AG04450 (cell line): ENCODE results near the gene NHSL2. TPM values are rescaled to one million over a fixed set of nuclear protein-coding genes. Genes with fewer than 3 reads are reported as not detected.
"Not testable (repeated sequence)": the region's sequence is repeated elsewhere in the genome, so short reads cannot be mapped to it uniquely, and the experiment has no call there.

ENCODE experiments used
- CTCF ChIA-PET: fragments of 300-600, 350-600 bp; formaldehyde crosslinking; extraction: SDS; loops from one replicate; lab custom pipeline; 2022; ENCODE audit warnings: antibody characterized with exemption, inconsistent platforms; lab: Charles Lee
- POLR2A ChIA-PET: fragments of 350-600 bp; formaldehyde crosslinking; extraction: SDS; loops from one replicate; lab custom pipeline; 2021; ENCODE audit warnings: antibody characterized with exemption, inconsistent platforms; lab: Yijun Ruan, JAX
- DNase-seq: peaks from one replicate; pipeline ENCODE4 v3.0.0-alpha.2; 2011; ENCODE audit warnings: low read depth, low spot score
- H3K27ac ChIP-seq: one replicate; pipeline ENCODE4 v1.5.1; 2012; ENCODE audit warnings: low read depth, low read length, control low read depth
- H3K27me3 ChIP-seq: one replicate; pipeline ENCODE4 v1.6.0; 2012; ENCODE audit warnings: low read length; ENCODE audit not compliant: control insufficient read depth, insufficient read depth
- H3K4me3 ChIP-seq: 2 replicates; pipeline ENCODE4 v1.5.1; 2011; ENCODE audit warnings: mild to moderate bottlenecking, low read depth, low read length, control low read depth
- H3K9me3 ChIP-seq: 2 replicates; pipeline ENCODE4 v1.5.1; 2012; ENCODE audit warnings: low read length; ENCODE audit not compliant: control insufficient read depth, insufficient read depth
- CTCF ChIP-seq: IDR thresholded peaks from 2 replicates; pipeline ENCODE4 v1.5.1; 2011; ENCODE audit warnings: low read depth, low read length, control low read depth, inconsistent platforms
- polyA plus RNA-seq: library from polyadenylated mRNA; depleted of rRNA; stranded (reverse); fragments of >200 nt; gene quantifications from 2 replicates; pipeline ENCODE4 v1.2.3, GENCODE V29; 2011

The NHSL2 gene
- polyA plus RNA-seq, 1 experiment = 3.0 TPM

DNA sequence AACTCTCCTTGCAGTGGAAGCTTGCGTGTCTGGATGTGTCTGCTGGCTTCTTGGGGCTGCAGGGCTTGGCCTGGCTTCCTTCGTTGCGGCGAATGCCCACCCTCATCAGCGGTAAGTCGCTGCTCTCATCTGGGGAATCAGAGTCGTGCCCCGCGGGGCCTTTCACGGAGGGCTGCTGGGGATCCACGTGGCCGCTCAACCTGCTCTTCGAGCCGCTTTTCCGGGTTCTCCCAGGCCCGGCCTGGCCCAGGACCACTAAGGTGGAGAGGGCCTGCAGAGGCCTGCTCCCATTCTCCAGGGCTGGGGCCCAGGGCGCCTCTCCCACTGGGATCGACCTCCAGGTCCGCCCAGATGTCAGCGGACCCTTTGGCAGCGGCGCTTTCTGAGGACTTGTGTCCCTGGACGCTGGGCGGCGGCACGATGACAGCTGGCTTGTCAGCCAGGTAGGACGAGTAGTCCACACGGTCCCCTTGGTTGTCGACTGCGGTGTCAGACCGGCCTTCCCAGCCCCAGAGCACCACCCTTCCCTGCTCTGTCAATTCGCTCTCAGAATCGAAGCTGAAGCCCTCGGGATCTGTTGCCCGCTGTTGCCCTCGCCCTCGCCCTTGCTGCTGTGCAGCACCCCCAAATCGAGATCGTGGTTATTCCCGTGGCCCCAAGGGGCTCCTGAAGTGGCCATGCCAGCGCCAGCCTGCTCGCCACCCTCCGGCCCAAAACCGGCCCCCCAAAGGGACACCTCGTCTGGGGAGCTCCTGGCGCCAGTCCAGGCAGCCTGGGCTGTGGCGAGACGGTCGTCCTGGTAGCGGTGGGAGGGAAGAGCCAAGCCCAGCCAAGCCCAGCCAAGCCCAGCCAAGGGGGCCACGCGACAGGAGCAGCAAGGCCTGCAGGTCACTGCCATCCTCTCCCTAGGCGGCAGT is 37.8 kb upstream of the NHSL2 start:
- no peak overlapping the region for H3K4me3 ChIP-seq
- no peak for TF ChIP-seq CTCF
- H3K27me3 ChIP-seq = no peaks in the 10 kb centered on the region
- H3K27ac ChIP-seq = no peak overlapping the region
- peaks cover 6% of the 10 kb centered on the region; the same call in 1 of the 2 replicates for H3K9me3 ChIP-seq
- ChIA-PET POLR2A (no interaction called here), CTCF (no interaction called here)
- DNase-seq = no peak

GRCh38 chrX:71873459-71873833 is 37.2 kb upstream of the NHSL2 start:
- TF ChIP-seq CTCF = no peak
- POLR2A ChIA-PET = no interaction called here
- Histone ChIP-seq H3K27ac (no peak overlapping the region), H3K27me3 (no peaks in the 10 kb centered on the region), H3K4me3 (no peak overlapping the region), H3K9me3 (peaks cover 6% of the 10 kb centered on the region; the same call in 1 of the 2 replicates)
- CTCF ChIA-PET = no interaction called here
- no peak for DNase-seq

GRCh38 chrX:71876841-71877240 is 33.8 kb upstream of the NHSL2 start:
- CTCF ChIA-PET, DNase-seq, H3K27me3 ChIP-seq, H3K9me3 ChIP-seq, H3K27ac ChIP-seq, POLR2A ChIA-PET, H3K4me3 ChIP-seq: not testable (repeated sequence)

GRCh38 chrX:71885099-71885498 is 25.5 kb upstream of the NHSL2 start:
- no peak for DNase-seq
- Histone ChIP-seq H3K9me3 (no peaks in the 10 kb centered on the region), H3K27ac (no peak overlapping the region), H3K27me3 (no peaks in the 10 kb centered on the region), H3K4me3 (no peak overlapping the region)
- ChIA-PET POLR2A (no interaction called here), CTCF (no interaction called here)
- no peak for TF ChIP-seq CTCF

GRCh38 chrX:71895607-71896006 is 15.0 kb upstream of the NHSL2 start:
- Histone ChIP-seq H3K27me3 (peaks cover 2% of the 10 kb centered on the region), H3K4me3 (no peak overlapping the region), H3K9me3 (no peaks in the 10 kb centered on the region), H3K27ac (no peak overlapping the region)
- POLR2A ChIA-PET = no interaction called here
- no peak for DNase-seq
- no peak for TF ChIP-seq CTCF
- CTCF ChIA-PET = no interaction called here
